Neural crest cell (in vitro differentiated cells): ENCODE results near the gene SIDT1. TPM values are rescaled to one million over a fixed set of nuclear protein-coding genes. Genes with fewer than 3 reads are reported as not detected.

ENCODE experiments used
- DNase-seq: peaks from one replicate; pipeline ENCODE4 v3.0.0; 2021; ENCODE audit warnings: low read depth, mixed read lengths, low spot score
- H3K27ac Mint-ChIP-seq: one replicate; pipeline ENCODE4 v1.8.0; 2021; ENCODE audit warnings: mild to moderate bottlenecking, mixed read lengths; ENCODE audit not compliant: unreplicated experiment
- H3K27me3 Mint-ChIP-seq: 2 replicates; pipeline ENCODE4 v1.8.0; 2021; ENCODE audit warnings: low read depth, mild to moderate bottlenecking, mixed read lengths
- H3K36me3 Mint-ChIP-seq: 2 replicates; pipeline ENCODE4 v1.8.0; 2021; ENCODE audit warnings: low read depth, mild to moderate bottlenecking, mixed read lengths
- H3K4me1 Mint-ChIP-seq: 2 replicates; pipeline ENCODE4 v1.8.0; 2021; ENCODE audit warnings: mixed read lengths
- H3K4me3 Mint-ChIP-seq: one replicate; pipeline ENCODE4 v1.8.0; 2021; ENCODE audit warnings: mild to moderate bottlenecking, mixed read lengths
- H3K9me3 Mint-ChIP-seq: 2 replicates; pipeline ENCODE4 v1.8.0; 2021; ENCODE audit warnings: mixed read lengths
- CTCF ChIP-seq: fragments of 200-600 bp; sonication (generic); conservative IDR thresholded peaks from 2 replicates; pipeline ENCODE4 v1.5.0; 2021; ENCODE audit warnings: antibody characterized with exemption, mild to moderate bottlenecking
- microRNA-seq: library from miRNA; unstranded; fragments of <30 nt; microRNA quantifications from one replicate; pipeline ENCODE4, GENCODE V29; 2020
- total RNA-seq: library from RNA; stranded (reverse); gene quantifications from 2 replicates; pipeline ENCODE4 v1.2.1, GENCODE V29; 2021

SIDT1 gene
- total RNA-seq, 1 donor from 2014 or later, result 0.23 TPM

DNA sequence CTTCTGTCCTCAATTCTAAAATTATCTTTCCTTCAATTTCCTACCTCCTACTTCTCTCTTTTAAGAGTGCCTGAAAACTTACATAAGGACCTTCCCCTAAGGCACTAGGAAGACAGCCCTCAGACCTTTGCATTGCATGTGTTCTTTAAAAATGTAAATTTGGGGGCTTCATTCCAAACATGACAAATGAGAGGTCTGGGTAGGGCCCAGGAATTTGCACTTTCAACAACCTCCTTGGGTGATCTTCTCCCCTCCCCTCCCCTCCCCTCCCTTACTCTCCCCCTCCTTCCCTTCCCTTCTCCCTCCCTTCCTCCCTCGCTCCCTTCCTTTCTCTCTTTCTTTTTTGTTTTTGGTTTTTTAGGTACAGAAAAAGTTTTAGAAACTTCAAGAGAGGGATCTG is 145.4 kb downstream of the SIDT1 start:
- Mint-ChIP-seq H3K27ac (no peak overlapping the region), H3K4me1 (no peaks in the 10 kb centered on the region), H3K27me3 (no peaks in the 10 kb centered on the region), H3K36me3 (peaks cover 28% of the 10 kb centered on the region), H3K4me3 (no peak overlapping the region), H3K9me3 (peaks cover 3% of the 10 kb centered on the region)
- no peak for DNase-seq
- TF ChIP-seq CTCF, result no peak

DNA sequence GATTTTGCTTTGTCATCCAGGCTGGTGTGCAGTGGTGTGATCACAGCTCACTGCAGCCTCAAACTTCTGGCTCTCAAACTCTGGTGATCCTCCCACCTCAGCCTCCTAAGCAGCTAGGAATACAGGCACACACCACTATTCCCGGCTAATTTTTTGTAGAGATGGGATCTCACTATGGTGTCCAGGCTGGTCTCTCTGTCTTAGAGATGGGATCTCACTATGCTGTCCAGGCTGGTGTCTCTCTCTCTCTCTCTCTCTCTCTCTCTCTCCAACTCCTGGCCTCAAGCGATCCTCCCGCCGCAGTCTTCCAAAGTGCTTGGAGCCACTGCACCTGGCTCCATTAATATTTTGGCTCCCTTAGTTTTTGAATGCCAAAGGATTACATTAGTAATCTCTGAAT is 146.4 kb downstream of the SIDT1 start:
- Mint-ChIP-seq H3K27me3 (no peaks in the 10 kb centered on the region), H3K36me3 (peaks cover 33% of the 10 kb centered on the region), H3K4me3 (no peak overlapping the region), H3K9me3 (peaks cover 3% of the 10 kb centered on the region), H3K27ac (no peak overlapping the region), H3K4me1 (no peaks in the 10 kb centered on the region)
- TF ChIP-seq CTCF, result no peak
- DNase-seq, result no peak

Small RNA genes lying within 50 kb of the gene (microRNA-seq; reads per million reads assigned to microRNA genes)
- gene MIR4446, result not detected

Other genes with a start within 250 kb of the SIDT1 start
- 10.2 and 11.1 TPM in 2 replicates for gene CFAP44, start 91.1 kb upstream of the SIDT1 start, total RNA-seq
- gene SPICE1, start 17.4 kb upstream of the SIDT1 start, total RNA-seq, result 20.6 and 24.3 TPM in 2 replicates
- gene USF3, start 164.1 kb downstream of the SIDT1 start, total RNA-seq, result 18.3 and 19.7 TPM in 2 replicates
- 138 and 144 TPM in 2 replicates for gene NAA50, start 213.7 kb downstream of the SIDT1 start, total RNA-seq
- gene ATP6V1A, start 214.5 kb downstream of the SIDT1 start, total RNA-seq, result 55.3 and 58.1 TPM in 2 replicates